ENCODE measurements around the gene ADARB2. TPM values are rescaled to one million over a fixed set of nuclear protein-coding genes. Genes with fewer than 3 reads are reported as not detected.

ADARB2 gene
- total and polyA plus RNA-seq, 4 donors: under 0.01 to 0.79 TPM; not detected in 2

GRCh38 chr10:1209355-1209979 is 527.9 kb downstream of the ADARB2 start:
- intact Hi-C loops (cut with DNase I): no loop called here
- no peaks in the 10 kb centered on the region for H3K9me3 ChIP-seq (ENCODE audit: control insufficient read depth, low read length)
- no peak overlapping the region for H3K27ac ChIP-seq (ENCODE audit: low read depth in 1 of 2, low read length in 2 of 2)
- ATAC-seq (ENCODE audit: low FRiP score) (no peak), DNase-seq (no peak)
- no peaks in the 10 kb centered on the region for H3K27me3 ChIP-seq (ENCODE audit: control insufficient read depth in 1 of 2, insufficient read depth in 2 of 2, low read length in 1 of 2)
- H3K4me3 ChIP-seq (ENCODE audit: low read length in 2 of 2): no peak overlapping the region
- no peaks in the 10 kb centered on the region for H3K4me1 ChIP-seq (ENCODE audit: control insufficient read depth in 1 of 2, insufficient read depth in 2 of 2, low read length in 2 of 2)
- 83 to 90% methylated on average over 8 of the region's 8 CpGs for WGBS, 2 donors
- no peaks in the 10 kb centered on the region for H3K36me3 ChIP-seq (ENCODE audit: control insufficient read depth in 1 of 2, insufficient read depth in 2 of 2, low read length in 1 of 2)

GRCh38 chr10:1208366-1209311 is 528.7 kb downstream of the ADARB2 start:
- Histone ChIP-seq H3K36me3 (ENCODE audit: control insufficient read depth in 1 of 2, insufficient read depth in 2 of 2, low read length in 1 of 2) (no peaks in the 10 kb centered on the region), H3K4me1 (ENCODE audit: control insufficient read depth in 1 of 2, insufficient read depth in 2 of 2, low read length in 2 of 2) (no peaks in the 10 kb centered on the region), H3K4me3 (ENCODE audit: low read length in 2 of 2) (no peak overlapping the region), H3K9me3 (ENCODE audit: control insufficient read depth, low read length) (no peaks in the 10 kb centered on the region), H3K27ac (ENCODE audit: low read depth in 1 of 2, low read length in 2 of 2) (no peak overlapping the region), H3K27me3 (ENCODE audit: control insufficient read depth in 1 of 2, insufficient read depth in 2 of 2, low read length in 1 of 2) (no peaks in the 10 kb centered on the region)
- ATAC-seq (ENCODE audit: low FRiP score): no peak
- 91 to 92% methylated on average over 19 to 20 of the region's 20 CpGs for WGBS, 2 donors
- intact Hi-C loops (cut with DNase I): no loop called here
- no peak for DNase-seq

- Histone ChIP-seq H3K4me1 (ENCODE audit: control insufficient read depth in 1 of 2, insufficient read depth in 2 of 2, low read length in 2 of 2) (no peaks in the 10 kb centered on the region), H3K9me3 (ENCODE audit: control insufficient read depth, low read length) (no peaks in the 10 kb centered on the region), H3K27ac (ENCODE audit: low read depth in 1 of 2, low read length in 2 of 2) (no peak overlapping the region), H3K36me3 (ENCODE audit: control insufficient read depth in 1 of 2, insufficient read depth in 2 of 2, low read length in 1 of 2) (no peaks in the 10 kb centered on the region), H3K4me3 (ENCODE audit: low read length in 2 of 2) (no peak overlapping the region), H3K27me3 (ENCODE audit: control insufficient read depth in 1 of 2, insufficient read depth in 2 of 2, low read length in 1 of 2) (no peaks in the 10 kb centered on the region)
- 95% methylated on average over 19 of the region's 19 CpGs for WGBS, 2 donors
- intact Hi-C loops (cut with DNase I): no loop called here
- DNase-seq (no peak), ATAC-seq (ENCODE audit: low FRiP score) (no peak)
These were observed 530.7 kb downstream of the ADARB2 start for GRCh38 chr10:1206601-1207000.

- Histone ChIP-seq H3K27me3 (ENCODE audit: control insufficient read depth in 1 of 2, insufficient read depth in 2 of 2, low read length in 1 of 2) (no peaks in the 10 kb centered on the region), H3K27ac (ENCODE audit: low read depth in 1 of 2, low read length in 2 of 2) (no peak overlapping the region), H3K4me1 (ENCODE audit: control insufficient read depth in 1 of 2, insufficient read depth in 2 of 2, low read length in 2 of 2) (no peaks in the 10 kb centered on the region), H3K9me3 (ENCODE audit: control insufficient read depth, low read length) (no peaks in the 10 kb centered on the region), H3K4me3 (ENCODE audit: low read length in 2 of 2) (no peak overlapping the region), H3K36me3 (ENCODE audit: control insufficient read depth in 1 of 2, insufficient read depth in 2 of 2, low read length in 1 of 2) (no peaks in the 10 kb centered on the region)
- no peak for DNase-seq
- no peak for ATAC-seq (ENCODE audit: low FRiP score)
- WGBS, 2 donors: 85 to 87% methylated on average over 23 of the region's 23 CpGs
- intact Hi-C loops (cut with DNase I): no loop called here
These were observed 531.2 kb downstream of the ADARB2 start for GRCh38 chr10:1206101-1206500.

GRCh38 chr10:1205450-1206030 is 531.8 kb downstream of the ADARB2 start:
- ATAC-seq (ENCODE audit: low FRiP score) (peak; percentile 5), DNase-seq (no peak)
- Histone ChIP-seq H3K27me3 (ENCODE audit: control insufficient read depth in 1 of 2, insufficient read depth in 2 of 2, low read length in 1 of 2) (no peaks in the 10 kb centered on the region), H3K4me3 (ENCODE audit: low read length in 2 of 2) (no peak overlapping the region), H3K9me3 (ENCODE audit: control insufficient read depth, low read length) (no peaks in the 10 kb centered on the region), H3K36me3 (ENCODE audit: control insufficient read depth in 1 of 2, insufficient read depth in 2 of 2, low read length in 1 of 2) (no peaks in the 10 kb centered on the region), H3K27ac (ENCODE audit: low read depth in 1 of 2, low read length in 2 of 2) (no peak overlapping the region), H3K4me1 (ENCODE audit: control insufficient read depth in 1 of 2, insufficient read depth in 2 of 2, low read length in 2 of 2) (no peaks in the 10 kb centered on the region)
- WGBS, 2 donors: 87 to 93% methylated on average over 27 of the region's 27 CpGs
- intact Hi-C loops (cut with DNase I): no loop called here

- no peak for DNase-seq
- H3K4me1 ChIP-seq (ENCODE audit: control insufficient read depth in 1 of 2, insufficient read depth in 2 of 2, low read length in 2 of 2): no peaks in the 10 kb centered on the region
- no peak overlapping the region for H3K4me3 ChIP-seq (ENCODE audit: low read length in 2 of 2)
- no peaks in the 10 kb centered on the region for H3K9me3 ChIP-seq (ENCODE audit: control insufficient read depth, low read length)
- WGBS, 2 donors: 84 to 86% methylated on average over 26 of the region's 26 CpGs
- intact Hi-C loops (cut with DNase I): no loop called here
- H3K36me3 ChIP-seq (ENCODE audit: control insufficient read depth in 1 of 2, insufficient read depth in 2 of 2, low read length in 1 of 2): no peaks in the 10 kb centered on the region
- no peak overlapping the region for H3K27ac ChIP-seq (ENCODE audit: low read depth in 1 of 2, low read length in 2 of 2)
- no peaks in the 10 kb centered on the region for H3K27me3 ChIP-seq (ENCODE audit: control insufficient read depth in 1 of 2, insufficient read depth in 2 of 2, low read length in 1 of 2)
- no peak for ATAC-seq (ENCODE audit: low FRiP score)
These were observed 532.6 kb downstream of the ADARB2 start for GRCh38 chr10:1204434-1205326.

GRCh38 chr10:1203704-1204103 is 533.6 kb downstream of the ADARB2 start:
- Histone ChIP-seq H3K27me3 (ENCODE audit: control insufficient read depth in 1 of 2, insufficient read depth in 2 of 2, low read length in 1 of 2) (no peaks in the 10 kb centered on the region), H3K4me1 (ENCODE audit: control insufficient read depth in 1 of 2, insufficient read depth in 2 of 2, low read length in 2 of 2) (no peaks in the 10 kb centered on the region), H3K4me3 (ENCODE audit: low read length in 2 of 2) (no peak overlapping the region), H3K27ac (ENCODE audit: low read depth in 1 of 2, low read length in 2 of 2) (no peak overlapping the region), H3K9me3 (ENCODE audit: control insufficient read depth, low read length) (no peaks in the 10 kb centered on the region), H3K36me3 (ENCODE audit: control insufficient read depth in 1 of 2, insufficient read depth in 2 of 2, low read length in 1 of 2) (no peaks in the 10 kb centered on the region)
- DNase-seq (no peak), ATAC-seq (ENCODE audit: low FRiP score) (no peak)
- intact Hi-C loops (cut with DNase I): no loop called here
- 89 to 94% methylated on average over 10 of the region's 10 CpGs for WGBS, 2 donors

GRCh38 chr10:1203216-1203615 is 534.1 kb downstream of the ADARB2 start:
- Histone ChIP-seq H3K36me3 (ENCODE audit: control insufficient read depth in 1 of 2, insufficient read depth in 2 of 2, low read length in 1 of 2) (no peaks in the 10 kb centered on the region), H3K27me3 (ENCODE audit: control insufficient read depth in 1 of 2, insufficient read depth in 2 of 2, low read length in 1 of 2) (no peaks in the 10 kb centered on the region), H3K27ac (ENCODE audit: low read depth in 1 of 2, low read length in 2 of 2) (no peak overlapping the region), H3K9me3 (ENCODE audit: control insufficient read depth, low read length) (no peaks in the 10 kb centered on the region), H3K4me1 (ENCODE audit: control insufficient read depth in 1 of 2, insufficient read depth in 2 of 2, low read length in 2 of 2) (no peaks in the 10 kb centered on the region), H3K4me3 (ENCODE audit: low read length in 2 of 2) (no peak overlapping the region)
- 83 to 84% methylated on average over 13 of the region's 13 CpGs for WGBS, 2 donors
- no peak for DNase-seq
- ATAC-seq (ENCODE audit: low FRiP score): no peak
- intact Hi-C loops (cut with DNase I): no loop called here

Measured in aorta (tissue), 5 donors.